ENCODE results near the gene SLC43A2.

DNA sequence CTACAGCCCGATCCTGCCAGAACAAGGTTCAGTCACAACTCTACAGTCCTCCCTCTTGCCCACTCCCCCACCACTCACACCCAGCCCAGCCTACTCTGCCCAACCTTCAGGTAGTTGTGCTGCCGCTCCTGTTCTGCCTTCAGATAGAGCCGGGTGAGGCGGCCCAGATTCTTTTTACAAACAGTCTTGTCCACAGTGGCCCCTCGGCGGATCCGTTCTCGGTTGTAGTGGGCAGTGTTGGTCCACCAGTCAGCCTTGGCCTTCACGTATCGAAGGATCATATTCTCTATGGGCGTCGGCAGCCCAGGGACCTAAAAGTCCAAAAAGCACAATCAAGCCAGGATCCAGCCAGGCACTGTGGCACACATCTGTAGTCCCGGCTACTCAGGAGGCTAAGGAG, 47.8 kb upstream of the SLC43A2 start:
- TF ChIP-seq, protein P1, sequence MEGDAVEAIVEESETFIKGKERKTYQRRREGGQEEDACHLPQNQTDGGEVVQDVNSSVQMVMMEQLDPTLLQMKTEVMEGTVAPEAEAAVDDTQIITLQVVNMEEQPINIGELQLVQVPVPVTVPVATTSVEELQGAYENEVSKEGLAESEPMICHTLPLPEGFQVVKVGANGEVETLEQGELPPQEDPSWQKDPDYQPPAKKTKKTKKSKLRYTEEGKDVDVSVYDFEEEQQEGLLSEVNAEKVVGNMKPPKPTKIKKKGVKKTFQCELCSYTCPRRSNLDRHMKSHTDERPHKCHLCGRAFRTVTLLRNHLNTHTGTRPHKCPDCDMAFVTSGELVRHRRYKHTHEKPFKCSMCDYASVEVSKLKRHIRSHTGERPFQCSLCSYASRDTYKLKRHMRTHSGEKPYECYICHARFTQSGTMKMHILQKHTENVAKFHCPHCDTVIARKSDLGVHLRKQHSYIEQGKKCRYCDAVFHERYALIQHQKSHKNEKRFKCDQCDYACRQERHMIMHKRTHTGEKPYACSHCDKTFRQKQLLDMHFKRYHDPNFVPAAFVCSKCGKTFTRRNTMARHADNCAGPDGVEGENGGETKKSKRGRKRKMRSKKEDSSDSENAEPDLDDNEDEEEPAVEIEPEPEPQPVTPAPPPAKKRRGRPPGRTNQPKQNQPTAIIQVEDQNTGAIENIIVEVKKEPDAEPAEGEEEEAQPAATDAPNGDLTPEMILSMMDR (IDR thresholded peaks at IDR 0.05; ENCODE audit: low read length) = no peak
- no peak for TF ChIP-seq EZH2phosphoT487 (IDR thresholded peaks at IDR 0.05; ENCODE audit: low read length)

Data from MM.1S (cell line).